Measurements from ENCODE around the gene TCEAL4.

GRCh38 chrX:103630171-103630511 lies 44.8 kb downstream of the TCEAL4 start:
- no peak for TF ChIP-seq ZNF44 (CRISPR knock-in tag; IDR thresholded peaks at IDR 0.05)
- TF ChIP-seq NBN (conservative IDR thresholded peaks at IDR 0.05): no peak
- TF ChIP-seq BHLHE40 (IDR thresholded peaks at IDR 0.05; ENCODE audit: low read length): no peak
- no peak for TF ChIP-seq CTCF (CRISPR knock-in tag; IDR thresholded peaks at IDR 0.05)

All from HepG2 (cell line).